H1 (cell line): ENCODE data around the gene NAPA. TPM values are rescaled to one million over a fixed set of nuclear protein-coding genes. Genes with fewer than 3 reads are reported as not detected.

Source experiments
- CTCF ChIA-PET: fragments of 300-600 bp; sonication (Branson Sonifier 250); formaldehyde crosslinking; loops from one replicate; lab custom pipeline; 2021; ENCODE audit not compliant: partially characterized antibody; lab: Charles Lee
- POLR2A ChIA-PET: fragments of 300-600 bp; sonication (Branson Sonifier 250); formaldehyde crosslinking; loops from one replicate; lab custom pipeline; 2021; ENCODE audit warnings: inconsistent platforms; ENCODE audit not compliant: partially characterized antibody; lab: Charles Lee
- DNase-seq, 2 experiments: peaks; one replicate each; pipeline versions ENCODE4 v3.0.0 to v3.0.0-alpha.2; 2010 to 2022; ENCODE audit warnings: low spot score in 2 of 2, low read depth in 1 of 2, mixed read lengths in 1 of 2
- FAIRE-seq: peaks from 2 replicates; lab custom pipeline; 2011; peaks lifted over from hg19 to GRCh38; lab: Jason Lieb, UNC
- H2AFZ ChIP-seq: 2 replicates; pipeline ENCODE4 v1.8.1; 2012; ENCODE audit warnings: low read length, inconsistent platforms
- H2AK5ac ChIP-seq: 2 replicates; pipeline ENCODE4 v1.6.1; 2013; ENCODE audit warnings: low read depth, low read length
- H2BK120ac ChIP-seq: replicated peaks from 2 replicates; pipeline ENCODE3; 2013; ENCODE audit warnings: low read depth, low read length, inconsistent platforms
- H2BK12ac ChIP-seq: 2 replicates; pipeline ENCODE4 v1.6.1; 2013; ENCODE audit warnings: low read depth, low read length
- H2BK15ac ChIP-seq: 2 replicates; pipeline ENCODE4 v1.6.1; 2013; ENCODE audit warnings: low read length
- H2BK20ac ChIP-seq: 2 replicates; pipeline ENCODE4 v1.6.1; 2013; ENCODE audit warnings: low read length
- H2BK5ac ChIP-seq: 2 replicates; pipeline ENCODE4 v1.6.1; 2013; ENCODE audit warnings: low read depth, low read length
- H3K14ac ChIP-seq: 2 replicates; pipeline ENCODE4 v1.6.1; 2013; ENCODE audit warnings: inconsistent platforms; ENCODE audit not compliant: insufficient read length
- H3K18ac ChIP-seq: 2 replicates; pipeline ENCODE4 v1.6.1; 2013; ENCODE audit warnings: low read length; ENCODE audit errors: extremely low read depth
- H3K23ac ChIP-seq: 2 replicates; pipeline ENCODE4 v1.6.1; 2013; ENCODE audit warnings: inconsistent platforms; ENCODE audit not compliant: insufficient read length
- H3K23me2 ChIP-seq: 2 replicates; pipeline ENCODE4 v1.6.1; 2013; ENCODE audit warnings: low read depth, low read length
- H3K27ac ChIP-seq: 2 replicates; pipeline ENCODE4 v1.6.1; 2011; ENCODE audit warnings: low read depth, low read length, inconsistent platforms
- H3K27me3 ChIP-seq, 4 experiments: replicated peaks in 1 of 4; 1 replicate in 1 of 4; 2 replicates in 3 of 4; pipeline versions ENCODE4 v1.6.1 to v1.8.1; 2011 to 2013; ENCODE audit warnings: low read length in 3 of 4, mild to moderate bottlenecking in 3 of 4, inconsistent platforms in 2 of 4, mixed read lengths in 2 of 4, moderate library complexity in 1 of 4; ENCODE audit not compliant: control insufficient read depth in 3 of 4, insufficient read depth in 3 of 4; ENCODE audit errors: extremely low read depth in 1 of 4
- H3K36me3 ChIP-seq, 4 experiments: 2 replicates each; pipeline versions ENCODE4 v1.6.1 to v1.8.1; 2011 to 2013; ENCODE audit warnings: mild to moderate bottlenecking in 4 of 4, low read length in 3 of 4, moderate library complexity in 2 of 4, control low read depth in 1 of 4, inconsistent platforms in 1 of 4; ENCODE audit not compliant: insufficient read depth in 4 of 4, control insufficient read depth in 2 of 4
- H3K4ac ChIP-seq: replicated peaks from 2 replicates; pipeline ENCODE3; 2013; ENCODE audit warnings: low read length, low read depth, mixed read lengths, inconsistent platforms; ENCODE audit not compliant: insufficient read length
- H3K4me1 ChIP-seq, 4 experiments: replicated peaks in 1 of 4; 1 replicate in 1 of 4; 2 replicates in 3 of 4; pipeline versions ENCODE4 v1.6.1 to v1.8.1; 2011 to 2013; ENCODE audit warnings: low read length in 3 of 4, inconsistent platforms in 2 of 4, mixed read lengths in 1 of 4; ENCODE audit not compliant: insufficient read depth in 4 of 4, control insufficient read depth in 3 of 4
- H3K4me2 ChIP-seq, 2 experiments: 2 replicates each; pipeline versions ENCODE4 v1.6.1 to v1.8.1; 2011 to 2013; ENCODE audit warnings: low read depth in 2 of 2, low read length in 2 of 2, control low read depth in 1 of 2, inconsistent platforms in 1 of 2, mild to moderate bottlenecking in 1 of 2; ENCODE audit not compliant: insufficient read depth in 1 of 2
- H3K4me3 ChIP-seq, 4 experiments: fragments of 200-600, 300-600 bp in 1 of 4; sonication (generic), shearing (Covaris generic), sonication (Bioruptor Twin) in 1 of 4; 2 replicates each; pipeline versions ENCODE4 v1.5.1 to v1.8.1; 2011 to 2016; ENCODE audit warnings: low read length in 4 of 4, low read depth in 3 of 4, control low read depth in 2 of 4, inconsistent platforms in 2 of 4, mild to moderate bottlenecking in 2 of 4, mixed read lengths in 1 of 4, moderate library complexity in 1 of 4; ENCODE audit not compliant: insufficient read depth in 2 of 4; ENCODE audit errors: extremely low read depth in 1 of 4
- H3K56ac ChIP-seq: replicated peaks from 2 replicates; pipeline ENCODE3; 2013; ENCODE audit warnings: low read depth, mild to moderate bottlenecking, mixed read lengths, low read length, inconsistent platforms; ENCODE audit not compliant: insufficient read length
- H3K79me1 ChIP-seq: 2 replicates; pipeline ENCODE4 v1.6.1; 2013; ENCODE audit warnings: low read depth, low read length, control low read depth
- H3K79me2 ChIP-seq, 2 experiments: 2 replicates each; pipeline versions ENCODE4 v1.6.1 to v1.8.1; 2012 to 2013; ENCODE audit warnings: low read length in 2 of 2, mild to moderate bottlenecking in 2 of 2, inconsistent platforms in 1 of 2; ENCODE audit not compliant: insufficient read depth in 2 of 2, control insufficient read depth in 1 of 2
- H3K9ac ChIP-seq, 4 experiments: replicated peaks in 1 of 4; 1 replicate in 1 of 4; 2 replicates in 3 of 4; pipeline versions ENCODE4 v1.6.1 to v1.8.1; 2011 to 2013; ENCODE audit warnings: low read depth in 3 of 4, low read length in 3 of 4, control low read depth in 2 of 4, mild to moderate bottlenecking in 2 of 4, moderate library complexity in 2 of 4, inconsistent platforms in 1 of 4; ENCODE audit errors: extremely low read depth in 1 of 4
- H3K9me3 ChIP-seq, 2 experiments: 2 replicates each; pipeline versions ENCODE4 v1.6.1 to v1.8.1; 2012 to 2013; ENCODE audit warnings: mild to moderate bottlenecking in 2 of 2, moderate library complexity in 2 of 2, control low read depth in 1 of 2, inconsistent platforms in 1 of 2, low read depth in 1 of 2, low read length in 1 of 2, mixed read lengths in 1 of 2; ENCODE audit not compliant: insufficient read depth in 2 of 2
- H4K20me1 ChIP-seq, 2 experiments: replicated peaks in 1 of 2; 2 replicates each; pipeline versions ENCODE3 to v1.8.1; 2011 to 2013; ENCODE audit warnings: inconsistent platforms in 2 of 2, low read length in 2 of 2, mild to moderate bottlenecking in 1 of 2; ENCODE audit not compliant: insufficient read depth in 2 of 2, control insufficient read depth in 1 of 2
- H4K5ac ChIP-seq: 2 replicates; pipeline ENCODE4 v1.6.1; 2013; ENCODE audit warnings: low read length, low read depth, mixed read lengths, inconsistent platforms; ENCODE audit not compliant: insufficient read length
- H4K8ac ChIP-seq: 2 replicates; pipeline ENCODE4 v1.8.0; 2013; ENCODE audit warnings: mild to moderate bottlenecking, moderate library complexity, low read length, inconsistent platforms; ENCODE audit not compliant: insufficient read depth; ENCODE audit errors: extremely low read depth
- H4K91ac ChIP-seq: replicated peaks from 2 replicates; pipeline ENCODE3; 2013; ENCODE audit warnings: low read length, mixed read lengths, inconsistent platforms; ENCODE audit not compliant: insufficient read length
- CBX5 ChIP-seq: fragments of 300-800, 300-1000 bp; sonication (generic); IDR thresholded peaks from 2 replicates; pipeline ENCODE4 v1.7.1; 2016; ENCODE audit warnings: antibody characterized with exemption, low read length, low read depth
- GABPA ChIP-seq: IDR thresholded peaks from 2 replicates; pipeline ENCODE4 v1.6.1; 2011; ENCODE audit warnings: mild to moderate bottlenecking, low read length, moderate library complexity, borderline replicate concordance; ENCODE audit not compliant: insufficient read depth
- SAP30 ChIP-seq: fragments of 300-600 bp; sonication (generic); IDR thresholded peaks from 2 replicates; pipeline ENCODE4 v1.7.1; 2012; ENCODE audit warnings: low read length, moderate library complexity, mild to moderate bottlenecking, inconsistent platforms; ENCODE audit not compliant: insufficient read depth, insufficient replicate concordance
- SRF ChIP-seq: IDR thresholded peaks from 2 replicates; pipeline ENCODE4 v1.6.1; 2011; ENCODE audit warnings: mild to moderate bottlenecking, low read depth, low read length, moderate library complexity
- TAF7 ChIP-seq: optimal IDR thresholded peaks from 2 replicates; pipeline ENCODE3; 2011; ENCODE audit warnings: low read depth, mild to moderate bottlenecking, inconsistent platforms, low read length, moderate library complexity, borderline replicate concordance
- YY1 ChIP-seq: IDR thresholded peaks from 2 replicates; pipeline ENCODE4 v1.6.1; 2011; ENCODE audit warnings: low read depth, mild to moderate bottlenecking, low read length
- WGBS, 2 experiments: shearing (Covaris generic) in 1 of 2; methylation state at CpG; one replicate each; pipeline versions ENCODE4 v1.1.6 to v1.1.7; 2013 to 2015; ENCODE audit warnings: low lambda C conversion rate in 2 of 2, mixed read lengths in 2 of 2, inconsistent platforms in 1 of 2, low coverage in 1 of 2, missing lambda C conversion rate in 1 of 2; ENCODE audit not compliant: insufficient replicate concordance in 2 of 2, insufficient coverage in 1 of 2, insufficient read length in 1 of 2; ENCODE audit errors: extremely low coverage in 1 of 2, missing lambda C conversion rate in 1 of 2; 5-methylcytosine and 5-hydroxymethylcytosine counted together
- polyA plus RNA-seq, 7 experiments: library from polyadenylated mRNA; depleted of rRNA in 3 of 7; stranded (reverse) in 5 of 7; unstranded in 2 of 7; fragments of >200 nt in 5 of 7; fragments of 200-250 nt in 2 of 7; gene quantifications; 1 replicate in 5 of 7; 2 replicates in 1 of 7; 4 replicates in 1 of 7; pipeline versions ENCODE4 v1.2.1 to v1.2.3, GENCODE V29; 2011 to 2013; ENCODE audit warnings: missing spikeins in 2 of 7, mixed read lengths in 2 of 7
- total RNA-seq: library from RNA; stranded (reverse); fragmentation: NEBNext Ultra II Directional; extraction: Animal tissue kit (Norgen Biotek cat#: 25700); gene quantifications from 2 replicates; pipeline ENCODE4 v1.2.1, GENCODE V29; 2021

The NAPA gene
- total and polyA plus RNA-seq, 2 of the 8 experiments (the other 6 are each of a cell fraction or from before 2014, with no cell fraction given) = 58.5 to 78.2 TPM

GRCh38 chr19:47550129-47550528 is 35.3 kb upstream of the NAPA start:
- H2AK5ac ChIP-seq = no peak overlapping the region
- H3K27ac ChIP-seq = no peak overlapping the region
- H3K9me3 ChIP-seq = no peaks in the 10 kb centered on the region
- no peak overlapping the region for H2BK20ac ChIP-seq
- H3K79me1 ChIP-seq = no peaks in the 10 kb centered on the region
- WGBS, 2 experiments = 79% methylated on average over 3 of the region's 4 CpGs; no CpG with 5 or more reads in 1 of the 2 experiments
- no peaks in the 10 kb centered on the region for H4K20me1 ChIP-seq
- H3K4ac ChIP-seq = no peak overlapping the region
- no peak overlapping the region for H2BK120ac ChIP-seq
- no peak overlapping the region for H3K56ac ChIP-seq
- no peaks in the 10 kb centered on the region for H3K27me3 ChIP-seq
- POLR2A ChIA-PET = interaction anchor here (1.9 kb wide), 1 partner anchor 11 kb away, joined by 4 read pairs; no protein-coding TSS in a partner anchor
- H3K79me2 ChIP-seq = no peaks in the 10 kb centered on the region
- H3K23ac ChIP-seq = no peak overlapping the region
- H3K14ac ChIP-seq = no peak overlapping the region
- FAIRE-seq (no peak), DNase-seq (no peak)
- no peak overlapping the region for H2BK12ac ChIP-seq
- H3K4me1 ChIP-seq = peaks cover 0 to 2% (median 0%) of the 10 kb centered on the region in 4 experiments; a peak in 1 of 7 replicates
- no peak overlapping the region for H2BK15ac ChIP-seq
- H4K5ac ChIP-seq = no peak overlapping the region
- no peaks in the 10 kb centered on the region for H3K23me2 ChIP-seq
- no peak overlapping the region for H4K8ac ChIP-seq
- H4K91ac ChIP-seq = no peak overlapping the region
- H3K18ac ChIP-seq = no peak overlapping the region
- H3K4me2 ChIP-seq = no peak overlapping the region
- no peak for TF ChIP-seq SRF
- TF ChIP-seq SAP30 = no peak
- TF ChIP-seq TAF7 = no peak
- no peak for TF ChIP-seq YY1
- no peak for TF ChIP-seq CBX5
- no peak for TF ChIP-seq GABPA
- H3K36me3 ChIP-seq = no peaks in the 10 kb centered on the region
- H2BK5ac ChIP-seq = no peak overlapping the region
- CTCF ChIA-PET = interaction anchor here (0.7 to 2.0 kb wide), 7 partner anchors 9 to 157 kb away, joined by 3 to 6 read pairs (median 4); partner anchors contain the start of gene KPTN
- no peak overlapping the region for H3K9ac ChIP-seq
- H3K4me3 ChIP-seq = no peak overlapping the region
- H2AFZ ChIP-seq = no peak overlapping the region
